ENCODE results near the gene OPN3. TPM values are rescaled to one million over a fixed set of nuclear protein-coding genes. Genes with fewer than 3 reads are reported as not detected.

OPN3 gene
- total RNA-seq, 1 experiment from 2014 or later, result 89.4 TPM

DNA sequence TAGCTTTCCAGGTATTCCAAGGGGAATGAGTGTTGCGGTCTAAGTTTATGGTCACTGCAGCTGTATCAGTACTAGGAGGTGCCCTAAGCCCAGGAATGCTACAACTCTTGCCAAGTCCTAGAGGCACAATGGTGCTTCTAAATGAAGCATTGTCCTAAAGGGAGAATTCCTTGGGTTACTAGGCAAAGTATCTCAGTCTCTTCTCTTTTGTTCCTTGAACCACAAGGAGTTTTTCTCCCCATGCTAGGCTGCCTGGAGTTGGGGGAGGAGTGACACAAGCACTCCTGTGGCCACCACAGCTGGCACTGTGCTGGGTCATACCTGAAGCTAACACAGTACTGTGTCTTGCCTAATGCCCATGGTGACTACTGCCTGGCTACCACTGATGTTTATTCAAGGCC lies 57.2 kb downstream of the OPN3 start:
- Histone ChIP-seq H3K4me1 (replicated peaks) (no peaks in the 10 kb centered on the region), H3K9me3 (replicated peaks) (no peaks in the 10 kb centered on the region), H3K27ac (no peak overlapping the region), H3K4me3 (no peak overlapping the region), H3K36me3 (no peaks in the 10 kb centered on the region), H3K27me3 (replicated peaks) (no peaks in the 10 kb centered on the region)
- no peak for DNase-seq (ENCODE audit: low read depth in 1 of 2, low spot score in 2 of 2)

GRCh38 chr1:241579434-241579833 lies 60.7 kb downstream of the OPN3 start:
- no peak for DNase-seq (ENCODE audit: low read depth in 1 of 2, low spot score in 2 of 2)
- Histone ChIP-seq H3K4me1 (replicated peaks) (no peaks in the 10 kb centered on the region), H3K27me3 (replicated peaks) (no peaks in the 10 kb centered on the region), H3K9me3 (replicated peaks) (no peaks in the 10 kb centered on the region), H3K27ac (no peak overlapping the region), H3K4me3 (no peak overlapping the region), H3K36me3 (no peaks in the 10 kb centered on the region)

DNA sequence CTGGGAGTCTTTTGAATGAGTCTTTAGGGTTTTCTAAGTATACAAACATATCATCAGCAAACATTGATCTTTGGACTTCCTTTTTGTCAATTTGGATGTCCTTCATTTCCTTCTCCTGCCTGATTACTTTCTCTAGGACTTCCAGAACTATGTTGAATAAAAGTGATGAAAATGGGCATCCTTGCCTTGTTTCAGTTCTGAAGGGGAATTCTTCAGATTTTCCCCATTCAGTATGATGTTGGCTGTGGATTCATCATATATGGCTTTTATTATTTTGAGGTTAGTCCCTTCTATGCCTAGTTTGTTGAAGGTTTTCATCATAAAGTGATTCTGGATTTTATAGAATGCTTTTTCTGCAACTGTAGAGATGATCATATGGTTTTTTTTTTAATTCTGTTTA lies 66.0 kb downstream of the OPN3 start:
- Histone ChIP-seq H3K27me3 (replicated peaks) (0 out of 2 replicates have a peak, but pooled peaks cover 2% of the 10 kb centered on the region), H3K36me3 (no peaks in the 10 kb centered on the region), H3K4me1 (replicated peaks) (no peaks in the 10 kb centered on the region), H3K9me3 (replicated peaks) (no peaks in the 10 kb centered on the region), H3K27ac (no peak overlapping the region), H3K4me3 (no peak overlapping the region)
- DNase-seq (ENCODE audit: low read depth in 1 of 2, low spot score in 2 of 2), result no peak

DNA sequence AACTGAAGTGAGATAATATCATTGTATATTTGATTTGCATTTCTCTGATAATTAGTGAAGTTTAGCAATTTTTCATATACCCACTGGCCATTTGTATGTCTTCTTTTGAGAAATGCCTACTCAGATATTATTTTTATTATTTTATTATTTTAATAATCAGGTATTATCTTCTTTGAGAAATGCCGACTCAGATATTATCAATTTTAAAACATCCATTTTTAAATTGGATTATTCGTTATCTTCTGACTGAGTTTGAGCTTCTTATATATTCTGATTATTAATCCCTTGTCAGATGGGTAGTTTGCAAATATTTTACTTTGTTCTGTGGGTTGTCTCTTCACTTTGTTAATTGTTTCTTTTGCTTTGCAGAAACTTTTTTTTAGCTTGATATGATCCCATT lies 70.3 kb downstream of the OPN3 start:
- Histone ChIP-seq H3K27ac (no peak overlapping the region), H3K4me1 (replicated peaks) (no peaks in the 10 kb centered on the region), H3K4me3 (no peak overlapping the region), H3K27me3 (replicated peaks) (peaks cover 7% of the 10 kb centered on the region), H3K36me3 (no peaks in the 10 kb centered on the region), H3K9me3 (replicated peaks) (no peaks in the 10 kb centered on the region)
- DNase-seq (ENCODE audit: low read depth in 1 of 2, low spot score in 2 of 2), result no peak

DNA sequence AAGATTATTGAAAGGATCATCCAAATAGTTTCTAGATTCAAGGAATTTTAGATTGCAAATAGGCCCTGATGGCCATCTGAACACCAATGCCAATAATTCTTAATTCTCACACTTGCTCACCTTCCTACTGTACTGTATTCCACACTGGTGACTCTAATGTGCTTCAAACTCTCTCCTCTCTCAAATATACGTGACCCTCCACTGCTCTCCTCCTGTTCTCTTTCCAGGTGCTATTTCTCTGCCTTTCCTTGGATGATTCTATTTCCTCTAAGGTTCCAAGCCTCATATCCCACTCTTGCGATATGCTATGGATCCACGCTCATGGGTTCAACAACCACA lies 79.4 kb downstream of the OPN3 start:
- H3K4me3 ChIP-seq, result no peak overlapping the region
- no peak for DNase-seq (ENCODE audit: low read depth in 1 of 2, low spot score in 2 of 2)
- H3K27ac ChIP-seq, result no peak overlapping the region
- H3K4me1 ChIP-seq (replicated peaks), result no peaks in the 10 kb centered on the region
- no peaks in the 10 kb centered on the region for H3K36me3 ChIP-seq
- peaks cover 5% of the 10 kb centered on the region for H3K27me3 ChIP-seq (replicated peaks)
- no peaks in the 10 kb centered on the region for H3K9me3 ChIP-seq (replicated peaks)

- DNase-seq (ENCODE audit: low read depth in 1 of 2, low spot score in 2 of 2), result no peak
- Histone ChIP-seq H3K36me3 (no peaks in the 10 kb centered on the region), H3K4me1 (replicated peaks) (no peaks in the 10 kb centered on the region), H3K4me3 (no peak overlapping the region), H3K27ac (no peak overlapping the region), H3K27me3 (replicated peaks) (peaks cover 5% of the 10 kb centered on the region), H3K9me3 (replicated peaks) (no peaks in the 10 kb centered on the region)
These were observed 79.9 kb downstream of the OPN3 start for GRCh38 chr1:241560146-241560848.

GRCh38 chr1:241557551-241558193 lies 82.5 kb downstream of the OPN3 start:
- H3K36me3 ChIP-seq, result no peaks in the 10 kb centered on the region
- no peaks in the 10 kb centered on the region for H3K9me3 ChIP-seq (replicated peaks)
- no peaks in the 10 kb centered on the region for H3K4me1 ChIP-seq (replicated peaks)
- no peak for DNase-seq (ENCODE audit: low read depth in 1 of 2, low spot score in 2 of 2)
- no peak overlapping the region for H3K4me3 ChIP-seq
- H3K27me3 ChIP-seq (replicated peaks), result peaks cover 2% of the 10 kb centered on the region
- H3K27ac ChIP-seq, result no peak overlapping the region

DNA sequence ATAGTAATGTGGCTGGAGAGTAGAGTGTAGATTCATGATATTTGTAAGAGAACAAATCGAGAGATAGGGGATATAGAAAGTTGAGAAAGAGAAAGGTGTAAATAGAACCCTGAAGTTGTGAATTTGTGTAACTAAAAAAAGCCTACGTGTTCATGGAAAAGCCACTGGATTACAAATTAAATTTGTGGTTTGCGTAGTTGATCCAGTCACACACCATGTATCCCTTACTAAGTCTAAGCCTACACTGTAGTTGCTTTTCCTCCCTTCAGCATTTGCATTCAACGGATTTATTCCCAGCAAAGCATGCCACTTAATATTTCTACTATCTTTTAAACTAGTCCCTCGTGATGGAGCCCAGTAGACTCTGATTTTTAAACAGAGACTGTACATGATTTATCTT lies 83.1 kb downstream of the OPN3 start:
- Histone ChIP-seq H3K27ac (no peak overlapping the region), H3K4me3 (no peak overlapping the region), H3K4me1 (replicated peaks) (no peaks in the 10 kb centered on the region), H3K9me3 (replicated peaks) (no peaks in the 10 kb centered on the region), H3K36me3 (no peaks in the 10 kb centered on the region), H3K27me3 (replicated peaks) (peaks cover 2% of the 10 kb centered on the region)
- DNase-seq (ENCODE audit: low read depth in 1 of 2, low spot score in 2 of 2), result no peak

GRCh38 chr1:241555526-241555925 lies 84.6 kb downstream of the OPN3 start:
- Histone ChIP-seq H3K27me3 (replicated peaks) (peaks cover 2% of the 10 kb centered on the region; the same call in 1 of the 2 replicates), H3K36me3 (no peaks in the 10 kb centered on the region), H3K9me3 (replicated peaks) (no peaks in the 10 kb centered on the region), H3K4me1 (replicated peaks) (no peaks in the 10 kb centered on the region), H3K4me3 (no peak overlapping the region), H3K27ac (no peak overlapping the region)
- no peak for DNase-seq (ENCODE audit: low read depth in 1 of 2, low spot score in 2 of 2)

DNA sequence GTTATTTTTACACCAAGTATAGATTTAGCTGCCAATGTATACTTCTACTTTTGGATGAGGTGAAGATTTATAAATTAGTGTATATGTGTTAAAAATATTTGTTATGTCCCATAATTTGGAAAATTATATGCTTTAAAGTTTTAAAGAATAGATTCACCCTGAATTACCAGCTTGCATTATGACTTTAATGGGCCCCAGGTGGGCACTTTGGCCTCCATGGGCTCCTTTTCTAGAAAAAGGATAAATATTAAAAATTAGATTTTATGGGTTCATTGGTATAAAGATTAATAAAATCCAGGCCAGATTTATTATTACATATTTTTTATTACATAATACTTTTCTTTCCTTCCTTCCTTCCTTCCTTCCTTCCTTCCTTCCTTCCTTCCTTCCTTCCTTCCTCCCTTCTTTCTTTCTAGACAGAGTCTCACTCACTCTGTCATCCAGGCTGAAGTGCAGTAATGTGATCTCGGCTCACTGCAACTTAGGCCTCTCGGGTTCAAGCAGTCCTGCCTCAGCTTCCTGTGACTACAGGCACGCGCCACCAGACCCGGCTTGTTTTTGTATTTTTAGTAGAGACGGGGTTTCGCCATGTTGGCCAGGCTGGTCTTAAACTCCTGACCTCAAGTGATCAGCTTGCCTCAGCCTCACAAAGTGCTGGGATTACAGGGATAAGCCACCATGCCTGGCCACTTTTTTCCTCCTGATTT lies 86.1 kb downstream of the OPN3 start:
- Histone ChIP-seq H3K27ac (no peak overlapping the region), H3K4me1 (replicated peaks) (no peaks in the 10 kb centered on the region), H3K36me3 (no peaks in the 10 kb centered on the region), H3K27me3 (replicated peaks) (peaks cover 2% of the 10 kb centered on the region; the same call in 1 of the 2 replicates), H3K9me3 (replicated peaks) (no peaks in the 10 kb centered on the region), H3K4me3 (no peak overlapping the region)
- DNase-seq (ENCODE audit: low read depth in 1 of 2, low spot score in 2 of 2), result no peak

DNA sequence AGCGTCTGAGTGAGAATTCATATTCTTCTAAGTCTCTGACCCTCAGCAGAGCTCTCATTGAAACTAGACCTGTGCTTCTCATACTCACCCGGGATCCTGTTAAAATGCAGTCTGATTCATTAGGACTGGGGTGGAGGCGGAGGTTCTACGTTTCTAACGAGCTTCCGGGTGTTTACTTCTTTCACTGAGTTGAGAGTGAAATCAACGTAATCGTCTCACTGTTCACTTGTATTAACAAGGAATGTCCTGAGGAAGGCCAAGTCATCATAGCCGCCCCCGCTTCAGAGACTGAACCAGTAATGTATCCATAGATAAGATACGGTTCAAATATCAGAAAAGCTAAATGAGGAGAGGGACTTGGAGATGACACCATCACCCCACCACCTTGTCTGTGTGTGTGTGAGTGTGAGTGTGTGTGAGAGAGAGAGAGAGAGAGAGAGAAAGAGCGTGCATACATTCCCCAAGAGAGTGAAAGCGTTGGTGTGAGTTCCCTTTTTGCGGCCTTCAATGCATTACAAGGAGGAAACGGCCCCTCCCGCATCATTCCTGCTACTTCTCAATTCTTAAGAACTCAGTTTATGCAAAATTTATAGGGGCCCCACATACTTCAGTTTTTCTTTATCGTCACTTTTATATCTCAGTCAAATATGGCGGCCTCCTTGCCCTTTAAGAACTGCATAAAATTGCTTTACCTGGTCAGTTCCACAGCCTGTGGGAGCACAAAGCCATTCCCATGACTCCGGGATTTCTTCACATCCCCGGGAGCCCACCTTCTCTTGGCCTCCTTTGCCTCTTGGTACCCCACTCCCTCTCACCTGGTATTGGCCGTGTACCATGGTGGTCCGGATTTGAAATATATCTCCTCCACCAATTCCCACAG lies 88.2 kb downstream of the OPN3 start:
- no peak overlapping the region for H3K27ac ChIP-seq
- H3K9me3 ChIP-seq (replicated peaks), result no peaks in the 10 kb centered on the region
- H3K4me1 ChIP-seq (replicated peaks), result no peaks in the 10 kb centered on the region
- no peaks in the 10 kb centered on the region for H3K27me3 ChIP-seq (replicated peaks)
- no peak overlapping the region for H3K4me3 ChIP-seq
- no peak for DNase-seq (ENCODE audit: low read depth in 1 of 2, low spot score in 2 of 2)
- H3K36me3 ChIP-seq, result no peaks in the 10 kb centered on the region

DNA sequence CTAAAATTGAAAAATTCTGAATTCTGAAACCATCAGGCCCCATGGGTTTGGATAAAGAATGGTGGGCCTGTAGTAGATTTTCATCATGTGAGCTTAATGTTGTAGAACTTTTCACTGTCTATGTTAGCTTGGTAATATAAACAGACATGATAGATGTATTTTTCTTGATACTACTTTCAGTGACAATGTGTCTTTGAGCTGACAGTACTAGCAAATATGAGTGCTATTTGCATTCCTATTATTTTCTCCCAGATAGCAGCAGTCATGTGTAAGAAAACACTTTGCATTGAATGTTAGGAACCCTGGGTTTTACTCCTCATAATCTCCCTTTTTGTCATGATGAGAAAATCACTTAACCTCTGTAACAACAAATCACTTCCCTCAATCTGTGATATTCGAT lies 89.9 kb downstream of the OPN3 start:
- Histone ChIP-seq H3K4me1 (replicated peaks) (no peaks in the 10 kb centered on the region), H3K4me3 (no peak overlapping the region), H3K9me3 (replicated peaks) (no peaks in the 10 kb centered on the region), H3K27ac (no peak overlapping the region), H3K27me3 (replicated peaks) (no peaks in the 10 kb centered on the region), H3K36me3 (no peaks in the 10 kb centered on the region)
- DNase-seq (ENCODE audit: low read depth in 1 of 2, low spot score in 2 of 2), result no peak

- Histone ChIP-seq H3K27me3 (replicated peaks) (no peaks in the 10 kb centered on the region), H3K36me3 (no peaks in the 10 kb centered on the region), H3K9me3 (replicated peaks) (no peaks in the 10 kb centered on the region), H3K4me1 (replicated peaks) (no peaks in the 10 kb centered on the region), H3K4me3 (no peak overlapping the region), H3K27ac (no peak overlapping the region)
- no peak for DNase-seq (ENCODE audit: low read depth in 1 of 2, low spot score in 2 of 2)
These were observed 92.2 kb downstream of the OPN3 start for GRCh38 chr1:241548008-241548407.

Data from SJSA1 (cell line).